Measurements from ENCODE around the gene MORC2. TPM values are rescaled to one million over a fixed set of nuclear protein-coding genes. Genes with fewer than 3 reads are reported as not detected.

MORC2 gene
- total RNA-seq, 1 donor from 2014 or later, result 18.0 TPM

DNA sequence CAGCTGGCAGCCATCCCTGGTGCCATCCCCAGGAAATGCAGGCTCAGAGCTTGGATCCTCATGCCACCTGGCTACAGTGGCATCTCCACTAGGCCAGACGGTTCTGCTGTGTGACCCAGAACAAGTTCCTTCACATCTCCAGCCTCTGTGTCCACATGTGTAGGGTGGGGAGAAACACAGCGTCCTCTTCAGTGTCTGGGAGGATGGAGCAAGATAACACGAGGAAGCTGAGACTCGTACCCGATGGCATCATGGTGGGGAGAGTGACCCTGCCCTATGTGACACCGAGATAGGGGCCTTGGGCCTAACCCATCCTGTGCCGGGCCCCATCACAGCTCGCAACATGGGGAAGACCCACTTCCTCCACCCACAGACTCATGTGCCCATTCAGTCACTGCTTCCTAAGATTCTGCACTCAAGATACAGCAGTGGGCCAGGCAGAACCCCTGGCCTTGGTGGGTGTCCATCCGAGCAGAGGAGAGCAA is 78.5 kb downstream of the MORC2 start:
- Histone ChIP-seq H3K27ac (replicated peaks) (no peak overlapping the region), H3K36me3 (peaks cover 35% of the 10 kb centered on the region), H3K27me3 (ENCODE audit: low read depth) (no peaks in the 10 kb centered on the region), H3K4me1 (peaks cover 9% of the 10 kb centered on the region), H3K4me3 (no peak overlapping the region), H3K9me3 (replicated peaks) (no peaks in the 10 kb centered on the region)
- DNase-seq, result peak; percentile 1
- no peak for TF ChIP-seq CTCF (IDR thresholded peaks at IDR 0.05; ENCODE audit: borderline replicate concordance)
- intact Hi-C loops (cut with micrococcal nuclease), result no loop called here

GRCh38 chr22:30889268-30889995 is 79.1 kb downstream of the MORC2 start:
- Histone ChIP-seq H3K9me3 (replicated peaks) (no peaks in the 10 kb centered on the region), H3K4me1 (peaks cover 9% of the 10 kb centered on the region), H3K27ac (replicated peaks) (no peak overlapping the region), H3K36me3 (peaks cover 35% of the 10 kb centered on the region), H3K27me3 (ENCODE audit: low read depth) (no peaks in the 10 kb centered on the region), H3K4me3 (no peak overlapping the region)
- intact Hi-C loops (cut with micrococcal nuclease), result no loop called here
- TF ChIP-seq CTCF (IDR thresholded peaks at IDR 0.05; ENCODE audit: borderline replicate concordance), result no peak
- peak; percentile 6 for DNase-seq

GRCh38 chr22:30887861-30888260 is 80.7 kb downstream of the MORC2 start:
- no peak overlapping the region for H3K27ac ChIP-seq (replicated peaks)
- no peaks in the 10 kb centered on the region for H3K27me3 ChIP-seq (ENCODE audit: low read depth)
- peak; percentile 7 for DNase-seq
- H3K36me3 ChIP-seq, result peaks cover 27% of the 10 kb centered on the region
- H3K4me3 ChIP-seq, result no peak overlapping the region
- no peak for TF ChIP-seq CTCF (IDR thresholded peaks at IDR 0.05; ENCODE audit: borderline replicate concordance)
- intact Hi-C loops (cut with micrococcal nuclease), result no loop called here
- H3K4me1 ChIP-seq, result peaks cover 9% of the 10 kb centered on the region
- H3K9me3 ChIP-seq (replicated peaks), result no peaks in the 10 kb centered on the region

DNA sequence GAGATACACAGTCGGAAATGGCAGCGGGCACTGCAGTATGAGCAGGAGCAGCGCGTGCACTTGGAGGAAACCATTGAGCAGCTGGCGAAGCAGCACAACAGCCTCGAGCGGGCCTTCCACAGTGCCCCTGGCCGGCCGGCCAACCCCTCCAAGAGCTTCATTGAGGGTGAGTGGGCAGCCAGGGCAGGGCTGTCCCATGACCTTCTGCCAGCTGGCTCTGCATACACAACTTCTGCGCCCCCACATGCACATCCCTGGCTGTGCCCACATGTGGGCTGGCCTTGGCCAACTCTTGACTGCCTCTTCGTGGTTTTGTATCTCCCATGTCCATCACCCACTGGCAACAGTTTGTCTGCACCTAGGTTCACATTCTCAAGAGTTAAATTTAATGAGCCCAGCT is 81.1 kb downstream of the MORC2 start:
- intact Hi-C loops (cut with micrococcal nuclease), result no loop called here
- DNase-seq, result peak; percentile 2

DNA sequence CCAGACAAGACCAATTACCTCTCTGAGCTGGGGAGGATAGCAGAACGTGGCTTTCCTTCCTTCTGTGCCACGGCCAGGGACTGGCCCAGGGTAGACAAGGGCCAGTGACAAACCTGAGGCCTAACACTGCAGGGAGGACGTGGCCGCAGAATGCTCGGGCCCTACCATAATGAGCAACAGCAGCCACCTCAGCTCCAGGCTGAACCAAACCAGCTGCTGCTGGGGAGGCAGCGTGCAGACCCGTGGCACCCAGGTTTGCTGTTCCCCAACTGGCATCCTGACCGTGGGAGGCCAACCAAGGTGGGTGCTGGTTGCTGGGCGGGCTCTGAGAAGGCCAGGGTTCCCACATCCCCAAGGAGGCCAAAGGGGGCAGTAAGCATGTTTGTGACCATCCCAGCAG is 83.0 kb downstream of the MORC2 start:
- intact Hi-C loops (cut with micrococcal nuclease), result no loop called here
- Histone ChIP-seq H3K9me3 (replicated peaks) (no peaks in the 10 kb centered on the region), H3K4me3 (no peak overlapping the region), H3K27me3 (ENCODE audit: low read depth) (no peaks in the 10 kb centered on the region), H3K36me3 (peaks cover 20% of the 10 kb centered on the region), H3K4me1 (peaks cover 29% of the 10 kb centered on the region), H3K27ac (replicated peaks) (no peak overlapping the region)
- no peak for DNase-seq
- no peak for TF ChIP-seq CTCF (IDR thresholded peaks at IDR 0.05; ENCODE audit: borderline replicate concordance)

More for the DNA sequence above, 81.1 kb downstream of the MORC2 start:
- Histone ChIP-seq H3K4me3 (no peak overlapping the region), H3K4me1 (peaks cover 11% of the 10 kb centered on the region), H3K27me3 (ENCODE audit: low read depth) (no peaks in the 10 kb centered on the region), H3K9me3 (replicated peaks) (no peaks in the 10 kb centered on the region), H3K36me3 (peaks cover 23% of the 10 kb centered on the region), H3K27ac (replicated peaks) (no peak overlapping the region)
- TF ChIP-seq CTCF (IDR thresholded peaks at IDR 0.05; ENCODE audit: borderline replicate concordance), result no peak

Data from left ventricle myocardium inferior (tissue), 1 donor.